Mesendoderm (in vitro differentiated cells): ENCODE measurements around the gene DEAF1.
A peak's percentile ranks its signal among the peaks of the same experiment; 100 is the strongest.

Source experiments
- DNase-seq: peaks from one replicate; pipeline ENCODE4 v3.0.0; 2013
- H2AK5ac ChIP-seq: 2 replicates; pipeline ENCODE4 v1.6.1; 2013; ENCODE audit warnings: low read length, inconsistent platforms
- H2BK120ac ChIP-seq: 2 replicates; pipeline ENCODE4 v1.6.1; 2013; ENCODE audit warnings: low read depth, mild to moderate bottlenecking, low read length, moderate library complexity, mixed read lengths
- H2BK15ac ChIP-seq: replicated peaks from 2 replicates; pipeline ENCODE4 v1.6.1; 2013; ENCODE audit warnings: low read depth, mild to moderate bottlenecking, moderate library complexity
- H2BK5ac ChIP-seq: 2 replicates; pipeline ENCODE4 v1.6.1; 2013; ENCODE audit warnings: low read length, inconsistent platforms
- H3K18ac ChIP-seq: 2 replicates; pipeline ENCODE4 v1.6.1; 2013; ENCODE audit warnings: mild to moderate bottlenecking, low read length, mixed read lengths
- H3K23ac ChIP-seq: one replicate; pipeline ENCODE4 v1.6.1; 2013; ENCODE audit warnings: low read length
- H3K27ac ChIP-seq: 2 replicates; pipeline ENCODE4 v1.5.1; 2013; ENCODE audit warnings: low read depth, mild to moderate bottlenecking, inconsistent platforms, low read length, moderate library complexity
- H3K27me3 ChIP-seq: 2 replicates; pipeline ENCODE4 v1.6.1; 2013; ENCODE audit warnings: low read length, control low read depth, mild to moderate bottlenecking, inconsistent platforms; ENCODE audit not compliant: insufficient read depth, poor library complexity
- H3K36me3 ChIP-seq: 2 replicates; pipeline ENCODE4 v1.6.1; 2013; ENCODE audit warnings: low read length, inconsistent platforms; ENCODE audit not compliant: control insufficient read depth, insufficient read depth
- H3K4ac ChIP-seq: one replicate; pipeline ENCODE4 v1.6.1; 2013; ENCODE audit warnings: low read depth, mild to moderate bottlenecking, low read length, moderate library complexity
- H3K4me1 ChIP-seq: 2 replicates; pipeline ENCODE4 v1.6.1; 2013; ENCODE audit warnings: low read depth, low read length, inconsistent platforms; ENCODE audit not compliant: control insufficient read depth
- H3K4me2 ChIP-seq: 2 replicates; pipeline ENCODE4 v1.6.1; 2013; ENCODE audit warnings: low read length
- H3K4me3 ChIP-seq: 2 replicates; pipeline ENCODE4 v1.5.1; 2013; ENCODE audit warnings: mild to moderate bottlenecking, low read length
- H3K56ac ChIP-seq: one replicate; pipeline ENCODE4 v1.6.1; 2013; ENCODE audit warnings: low read length
- H3K79me1 ChIP-seq: 2 replicates; pipeline ENCODE4 v1.6.1; 2013; ENCODE audit warnings: low read length, inconsistent platforms
- H3K79me2 ChIP-seq: 2 replicates; pipeline ENCODE4 v1.6.1; 2013; ENCODE audit warnings: mild to moderate bottlenecking, low read length; ENCODE audit not compliant: control insufficient read depth, insufficient read depth
- H3K9ac ChIP-seq: 2 replicates; pipeline ENCODE4 v1.6.1; 2013; ENCODE audit warnings: low read length, inconsistent platforms
- H4K5ac ChIP-seq: one replicate; pipeline ENCODE4 v1.6.1; 2013; ENCODE audit warnings: low read length
- H4K8ac ChIP-seq: one replicate; pipeline ENCODE4 v1.6.1; 2013; ENCODE audit warnings: low read depth, mild to moderate bottlenecking, control low read depth, low read length, moderate library complexity
- WGBS: extraction: QIAGEN DNeasy Blood & Tissue Kit; methylation state at CpG from one replicate; pipeline ENCODE4 v1.1.7; 2013; ENCODE audit warnings: low lambda C conversion rate, missing lambda C conversion rate; ENCODE audit not compliant: insufficient coverage; ENCODE audit errors: extremely low coverage; 5-methylcytosine and 5-hydroxymethylcytosine counted together

Gene DEAF1

GRCh38 chr11:686451-687243 lies 8.4 kb downstream of the DEAF1 start:
- H3K27ac ChIP-seq = no peak overlapping the region
- no peak overlapping the region for H2BK120ac ChIP-seq
- no peak for DNase-seq
- no peak overlapping the region for H3K4me2 ChIP-seq
- peaks cover 5% of the 10 kb centered on the region for H3K79me2 ChIP-seq
- H2BK5ac ChIP-seq = no peak overlapping the region
- H4K5ac ChIP-seq = no peak overlapping the region
- no peak overlapping the region for H3K4me3 ChIP-seq
- peaks cover 5% of the 10 kb centered on the region for H3K79me1 ChIP-seq
- no peak overlapping the region for H4K8ac ChIP-seq
- no peak overlapping the region for H3K23ac ChIP-seq
- H3K4me1 ChIP-seq = no peaks in the 10 kb centered on the region
- no peak overlapping the region for H3K4ac ChIP-seq
- H3K9ac ChIP-seq = no peak overlapping the region
- no peak overlapping the region for H2BK15ac ChIP-seq
- H3K36me3 ChIP-seq = peaks cover 16% of the 10 kb centered on the region
- H3K27me3 ChIP-seq = no peaks in the 10 kb centered on the region
- no peak overlapping the region for H3K18ac ChIP-seq
- H2AK5ac ChIP-seq = no peak overlapping the region
- H3K56ac ChIP-seq = no peak overlapping the region
- WGBS = no CpG with 5 or more reads among the region's 30 CpGs

- WGBS = no CpG with 5 or more reads among the region's 13 CpGs
- no peak overlapping the region for H3K18ac ChIP-seq
- H3K4ac ChIP-seq = no peak overlapping the region
- H3K4me1 ChIP-seq = no peaks in the 10 kb centered on the region
- H3K23ac ChIP-seq = no peak overlapping the region
- H3K27ac ChIP-seq = peak overlapping the region; percentile 22
- no peak overlapping the region for H3K4me3 ChIP-seq
- no peak overlapping the region for H2BK15ac ChIP-seq
- H3K79me2 ChIP-seq = no peaks in the 10 kb centered on the region
- no peak overlapping the region for H2BK120ac ChIP-seq
- no peak overlapping the region for H3K9ac ChIP-seq
- no peak overlapping the region for H3K4me2 ChIP-seq
- H4K8ac ChIP-seq = no peak overlapping the region
- H3K36me3 ChIP-seq = peaks cover 8% of the 10 kb centered on the region
- no peak overlapping the region for H3K56ac ChIP-seq
- H2AK5ac ChIP-seq = no peak overlapping the region
- H3K27me3 ChIP-seq = no peaks in the 10 kb centered on the region
- no peak overlapping the region for H2BK5ac ChIP-seq
- no peaks in the 10 kb centered on the region for H3K79me1 ChIP-seq
- DNase-seq = no peak
- H4K5ac ChIP-seq = no peak overlapping the region
Measured at GRCh38 chr11:680970-681369, 14.1 kb downstream of the DEAF1 start.

- no peak overlapping the region for H3K18ac ChIP-seq
- H2BK15ac ChIP-seq = no peak overlapping the region
- H3K79me2 ChIP-seq = no peaks in the 10 kb centered on the region
- no peak overlapping the region for H3K4me3 ChIP-seq
- H3K36me3 ChIP-seq = peaks cover 8% of the 10 kb centered on the region
- DNase-seq = no peak
- H3K4me1 ChIP-seq = no peaks in the 10 kb centered on the region
- no peak overlapping the region for H2BK5ac ChIP-seq
- no peak overlapping the region for H3K4ac ChIP-seq
- H3K79me1 ChIP-seq = no peaks in the 10 kb centered on the region
- no peaks in the 10 kb centered on the region for H3K27me3 ChIP-seq
- H3K23ac ChIP-seq = no peak overlapping the region
- H2BK120ac ChIP-seq = no peak overlapping the region
- no peak overlapping the region for H2AK5ac ChIP-seq
- H4K8ac ChIP-seq = no peak overlapping the region
- peak overlapping the region; percentile 3 for H3K56ac ChIP-seq
- H3K27ac ChIP-seq = peak overlapping the region; percentile 22
- WGBS = no CpG with 5 or more reads among the region's 19 CpGs
- H3K9ac ChIP-seq = no peak overlapping the region
- no peak overlapping the region for H4K5ac ChIP-seq
- H3K4me2 ChIP-seq = no peak overlapping the region
Measured at GRCh38 chr11:680476-680875, 14.5 kb downstream of the DEAF1 start.

- Histone ChIP-seq H3K4me2 (no peak overlapping the region), H3K79me1 (no peaks in the 10 kb centered on the region)
Measured at GRCh38 chr11:679271-680207, 15.5 kb downstream of the DEAF1 start.

GRCh38 chr11:678297-678696 lies 16.7 kb downstream of the DEAF1 start:
- H4K8ac ChIP-seq = no peak overlapping the region
- no peak for DNase-seq
- H2BK15ac ChIP-seq = no peak overlapping the region
- H3K4me1 ChIP-seq = no peaks in the 10 kb centered on the region
- H3K9ac ChIP-seq = no peak overlapping the region
- no peak overlapping the region for H2BK5ac ChIP-seq
- no peak overlapping the region for H3K23ac ChIP-seq
- H3K79me2 ChIP-seq = no peaks in the 10 kb centered on the region
- no peak overlapping the region for H3K4me2 ChIP-seq
- no CpG with 5 or more reads among the region's 3 CpGs for WGBS
- H3K79me1 ChIP-seq = no peaks in the 10 kb centered on the region
- no peak overlapping the region for H3K27ac ChIP-seq
- H3K4ac ChIP-seq = no peak overlapping the region
- no peak overlapping the region for H2AK5ac ChIP-seq
- no peak overlapping the region for H3K56ac ChIP-seq
- no peak overlapping the region for H2BK120ac ChIP-seq
- H3K4me3 ChIP-seq = no peak overlapping the region
- H3K18ac ChIP-seq = no peak overlapping the region
- no peak overlapping the region for H4K5ac ChIP-seq
- peaks cover 4% of the 10 kb centered on the region for H3K36me3 ChIP-seq
- H3K27me3 ChIP-seq = no peaks in the 10 kb centered on the region

More at GRCh38 chr11:679271-680207, 15.5 kb downstream of the DEAF1 start:
- Histone ChIP-seq H3K4me1 (no peaks in the 10 kb centered on the region), H4K5ac (no peak overlapping the region), H2BK120ac (no peak overlapping the region), H2BK15ac (no peak overlapping the region), H3K56ac (no peak overlapping the region), H3K79me2 (no peaks in the 10 kb centered on the region), H4K8ac (no peak overlapping the region), H2AK5ac (no peak overlapping the region), H3K27me3 (no peaks in the 10 kb centered on the region), H3K36me3 (peaks cover 6% of the 10 kb centered on the region), H2BK5ac (no peak overlapping the region), H3K27ac (no peak overlapping the region), H3K4ac (no peak overlapping the region), H3K9ac (no peak overlapping the region), H3K23ac (no peak overlapping the region), H3K4me3 (no peak overlapping the region), H3K18ac (no peak overlapping the region)
- no peak for DNase-seq
- no CpG with 5 or more reads among the region's 36 CpGs for WGBS
